H9 (cell line): Measurements from ENCODE around the gene RAD17. TPM values are rescaled to one million over a fixed set of nuclear protein-coding genes. Genes with fewer than 3 reads are reported as not detected.

Experiments
- DNase-seq: peaks from one replicate; pipeline ENCODE4 v3.0.0-alpha.2; 2017
- H2AFZ ChIP-seq: one replicate; pipeline ENCODE4 v1.6.1; 2013; ENCODE audit warnings: mild to moderate bottlenecking, low read length, control low read depth, moderate library complexity
- H2AK5ac ChIP-seq: 2 replicates; pipeline ENCODE4 v1.6.1; 2013; ENCODE audit warnings: low read length, control low read depth, mixed read lengths; ENCODE audit not compliant: insufficient read length
- H2BK120ac ChIP-seq: one replicate; pipeline ENCODE4 v1.6.1; 2013; ENCODE audit warnings: low read depth, mild to moderate bottlenecking, low read length, control low read depth, inconsistent platforms; ENCODE audit not compliant: poor library complexity, severe bottlenecking
- H2BK12ac ChIP-seq: 2 replicates; pipeline ENCODE4 v1.6.1; 2013; ENCODE audit warnings: low read length, control low read depth, mixed read lengths, low read depth; ENCODE audit not compliant: insufficient read length
- H2BK15ac ChIP-seq: 2 replicates; pipeline ENCODE4 v1.6.1; 2013; ENCODE audit warnings: low read depth, low read length, control low read depth
- H2BK20ac ChIP-seq: one replicate; pipeline ENCODE4 v1.6.1; 2013; ENCODE audit warnings: low read depth, mild to moderate bottlenecking, low read length, control low read depth, inconsistent platforms; ENCODE audit not compliant: poor library complexity, severe bottlenecking
- H2BK5ac ChIP-seq: 2 replicates; pipeline ENCODE4 v1.6.1; 2013; ENCODE audit warnings: low read length, control low read depth, mixed read lengths; ENCODE audit not compliant: insufficient read length
- H3K14ac ChIP-seq: 2 replicates; pipeline ENCODE4 v1.6.1; 2013; ENCODE audit warnings: low read length, control low read depth; ENCODE audit not compliant: insufficient read depth
- H3K18ac ChIP-seq: 2 replicates; pipeline ENCODE4 v1.6.1; 2013; ENCODE audit warnings: low read depth, mild to moderate bottlenecking, mixed read lengths, low read length, control low read depth; ENCODE audit not compliant: insufficient read length
- H3K23ac ChIP-seq: 2 replicates; pipeline ENCODE4 v1.6.1; 2013; ENCODE audit warnings: low read length, control low read depth, mixed read lengths, low read depth; ENCODE audit not compliant: insufficient read length
- H3K23me2 ChIP-seq: 2 replicates; pipeline ENCODE4 v1.6.1; 2013; ENCODE audit warnings: low read depth, mild to moderate bottlenecking, mixed read lengths, low read length, control low read depth; ENCODE audit not compliant: insufficient read length, poor library complexity, severe bottlenecking
- H3K27ac ChIP-seq: 2 replicates; pipeline ENCODE4 v1.5.1; 2013; ENCODE audit warnings: low read length, control low read depth, mixed read lengths, low read depth; ENCODE audit not compliant: insufficient read length
- H3K27me3 ChIP-seq: 2 replicates; pipeline ENCODE4 v1.6.1; 2013; ENCODE audit warnings: low read length, control low read depth, inconsistent platforms; ENCODE audit not compliant: insufficient read depth
- H3K4ac ChIP-seq: 2 replicates; pipeline ENCODE4 v1.6.1; 2013; ENCODE audit warnings: low read depth, mild to moderate bottlenecking, control low read depth, inconsistent platforms, low read length, moderate library complexity
- H3K4me1 ChIP-seq: 2 replicates; pipeline ENCODE4 v1.6.1; 2013; ENCODE audit warnings: low read length, control low read depth, inconsistent platforms; ENCODE audit not compliant: insufficient read depth
- H3K4me2 ChIP-seq: 2 replicates; pipeline ENCODE4 v1.6.1; 2013; ENCODE audit warnings: low read length, control low read depth, mixed read lengths; ENCODE audit not compliant: insufficient read length, insufficient read depth
- H3K56ac ChIP-seq: 2 replicates; pipeline ENCODE4 v1.6.1; 2013; ENCODE audit warnings: low read depth, mild to moderate bottlenecking, mixed read lengths, low read length, control low read depth; ENCODE audit not compliant: insufficient read length
- H3K79me1 ChIP-seq: 2 replicates; pipeline ENCODE4 v1.6.1; 2013; ENCODE audit warnings: low read depth, mild to moderate bottlenecking, moderate library complexity, low read length, control low read depth, inconsistent platforms; ENCODE audit not compliant: insufficient read depth, poor library complexity, severe bottlenecking
- H3K79me2 ChIP-seq: 2 replicates; pipeline ENCODE4 v1.6.1; 2013; ENCODE audit warnings: low read length, control low read depth, inconsistent platforms; ENCODE audit not compliant: insufficient read depth
- H3K9ac ChIP-seq: 2 replicates; pipeline ENCODE4 v1.6.1; 2013; ENCODE audit warnings: low read length, control low read depth, mixed read lengths; ENCODE audit not compliant: insufficient read length; ENCODE audit errors: extremely low read depth
- H3K9me3 ChIP-seq: one replicate; pipeline ENCODE4 v1.6.1; 2013; ENCODE audit warnings: low read depth, low read length, inconsistent platforms; ENCODE audit not compliant: control insufficient read depth
- H3T11ph ChIP-seq: one replicate; pipeline ENCODE4 v1.6.1; 2013; ENCODE audit warnings: mild to moderate bottlenecking, low read length, control low read depth, inconsistent platforms
- H4K20me1 ChIP-seq: one replicate; pipeline ENCODE4 v1.6.1; 2013; ENCODE audit not compliant: control insufficient read depth, insufficient read length, insufficient read depth
- H4K5ac ChIP-seq: 2 replicates; pipeline ENCODE4 v1.6.1; 2013; ENCODE audit warnings: low read depth, mild to moderate bottlenecking, mixed read lengths, low read length, control low read depth; ENCODE audit not compliant: insufficient read length
- H4K8ac ChIP-seq: replicated peaks from 2 replicates; pipeline ENCODE4 v1.6.1; 2013; ENCODE audit warnings: low read length, control low read depth, mixed read lengths, low read depth; ENCODE audit not compliant: insufficient read length
- H4K91ac ChIP-seq: 2 replicates; pipeline ENCODE4 v1.6.1; 2013; ENCODE audit warnings: low read depth, mild to moderate bottlenecking, moderate library complexity, mixed read lengths, low read length, control low read depth; ENCODE audit not compliant: insufficient read length
- H3K27ac Mint-ChIP-seq, 3 experiments: 2 replicates in 2 of 3; 3 replicates in 1 of 3; pipeline ENCODE4 v1.8.0; 2020 to 2021; ENCODE audit warnings: mixed read lengths in 3 of 3, mild to moderate bottlenecking in 1 of 3, moderate library complexity in 1 of 3
- H3K27me3 Mint-ChIP-seq: 2 replicates; pipeline ENCODE4 v1.8.0; 2021; ENCODE audit warnings: low read depth, mild to moderate bottlenecking, moderate library complexity, mixed read lengths
- H3K36me3 Mint-ChIP-seq, 3 experiments: 2 replicates in 2 of 3; 3 replicates in 1 of 3; pipeline ENCODE4 v1.8.0; 2020 to 2021; ENCODE audit warnings: low read depth in 3 of 3, mixed read lengths in 3 of 3; ENCODE audit not compliant: insufficient read depth in 1 of 3
- H3K4me1 Mint-ChIP-seq, 2 experiments: 2 replicates each; pipeline ENCODE4 v1.8.0; 2020; ENCODE audit warnings: mixed read lengths in 2 of 2
- H3K4me3 Mint-ChIP-seq, 2 experiments: 2 replicates in 1 of 2; 3 replicates in 1 of 2; pipeline ENCODE4 v1.8.0; 2020 to 2021; ENCODE audit warnings: mild to moderate bottlenecking in 2 of 2, mixed read lengths in 2 of 2, moderate library complexity in 1 of 2
- H3K9me3 Mint-ChIP-seq, 2 experiments: 2 replicates in 1 of 2; 3 replicates in 1 of 2; pipeline ENCODE4 v1.8.0; 2020; ENCODE audit warnings: mild to moderate bottlenecking in 2 of 2, mixed read lengths in 2 of 2, moderate library complexity in 1 of 2
- WGBS: extraction: QIAGEN DNeasy Blood & Tissue Kit; methylation state at CpG from one replicate; pipeline ENCODE4 v1.1.7; 2013; ENCODE audit warnings: missing lambda C conversion rate, low lambda C conversion rate, mixed read lengths; ENCODE audit not compliant: insufficient read length; ENCODE audit errors: extremely low coverage; 5-methylcytosine and 5-hydroxymethylcytosine counted together
- total RNA-seq: library from RNA; stranded (reverse); gene quantifications from 2 replicates; pipeline ENCODE4 v1.2.1, GENCODE V29; 2021
- TF ChIP-seq, protein P1 (sequence below): fragments of 200-600 bp; sonication (generic); conservative IDR thresholded peaks from 3 replicates; pipeline ENCODE4 v1.8.0; 2021; ENCODE audit warnings: antibody characterized with exemption, mild to moderate bottlenecking

Gene RAD17
- total RNA-seq, 1 experiment from 2014 or later, result 31.9 TPM

DNA sequence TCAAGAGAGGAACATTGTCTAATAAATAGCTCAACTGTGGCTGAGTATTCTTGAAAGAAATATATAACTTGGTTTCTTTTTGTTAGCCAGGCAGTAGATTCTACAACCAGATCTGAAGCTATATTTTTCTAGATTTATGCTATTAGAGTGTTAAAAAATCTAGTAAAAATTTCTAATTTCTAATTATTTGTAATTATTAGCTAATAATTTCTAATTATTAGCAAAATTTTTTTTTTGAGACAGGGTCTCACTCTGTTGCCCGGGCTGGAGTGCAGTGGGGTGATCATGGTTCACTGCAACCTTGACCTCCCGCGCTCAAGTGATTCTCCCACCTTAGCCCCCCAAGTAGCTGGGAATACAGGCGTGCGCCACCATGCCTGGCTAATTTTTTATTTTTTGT, 2.8 kb downstream of the RAD17 start:
- no peak overlapping the region for H2BK15ac ChIP-seq
- H3K9me3 ChIP-seq, result no peaks in the 10 kb centered on the region
- H2BK5ac ChIP-seq, result no peak overlapping the region
- no peak overlapping the region for H3K18ac ChIP-seq
- H3K4ac ChIP-seq, result no peak overlapping the region
- H3K27me3 Mint-ChIP-seq, result no peaks in the 10 kb centered on the region
- H3K4me1 Mint-ChIP-seq, result peaks cover 10 to 15% of the 10 kb centered on the region in 2 experiments
- H3K9ac ChIP-seq, result no peak overlapping the region
- no peak overlapping the region for H4K5ac ChIP-seq
- H3K56ac ChIP-seq, result no peak overlapping the region
- H2AFZ ChIP-seq, result no peak overlapping the region
- peaks cover 3% of the 10 kb centered on the region for H4K20me1 ChIP-seq
- H3K27ac Mint-ChIP-seq, result no peak overlapping the region
- no peak overlapping the region for H2AK5ac ChIP-seq
- no peak overlapping the region for H2BK20ac ChIP-seq
- H3K4me3 Mint-ChIP-seq, result no peak overlapping the region; a peak in 1 of 5 replicates
- H3K79me2 ChIP-seq, result peaks cover 17% of the 10 kb centered on the region; the same call in 1 of the 2 replicates
- no peak overlapping the region for H3K27ac ChIP-seq
- H4K8ac ChIP-seq, result no peak overlapping the region
- no peaks in the 10 kb centered on the region for H3K4me1 ChIP-seq
- no peaks in the 10 kb centered on the region for H3K79me1 ChIP-seq
- H3K9me3 Mint-ChIP-seq, result no peaks in the 10 kb centered on the region
- H3T11ph ChIP-seq, result no peak overlapping the region
- WGBS, result no CpG with 5 or more reads among the region's 5 CpGs
- H2BK120ac ChIP-seq, result no peak overlapping the region
- no peak for DNase-seq
- H3K4me2 ChIP-seq, result no peak overlapping the region
- H3K14ac ChIP-seq, result no peak overlapping the region
- H2BK12ac ChIP-seq, result no peak overlapping the region
- no peaks in the 10 kb centered on the region; the same call in 1 of the 2 replicates for H3K27me3 ChIP-seq
- no peak overlapping the region for H3K23ac ChIP-seq
- H3K23me2 ChIP-seq, result peaks cover 2% of the 10 kb centered on the region
- TF ChIP-seq, protein P1, sequence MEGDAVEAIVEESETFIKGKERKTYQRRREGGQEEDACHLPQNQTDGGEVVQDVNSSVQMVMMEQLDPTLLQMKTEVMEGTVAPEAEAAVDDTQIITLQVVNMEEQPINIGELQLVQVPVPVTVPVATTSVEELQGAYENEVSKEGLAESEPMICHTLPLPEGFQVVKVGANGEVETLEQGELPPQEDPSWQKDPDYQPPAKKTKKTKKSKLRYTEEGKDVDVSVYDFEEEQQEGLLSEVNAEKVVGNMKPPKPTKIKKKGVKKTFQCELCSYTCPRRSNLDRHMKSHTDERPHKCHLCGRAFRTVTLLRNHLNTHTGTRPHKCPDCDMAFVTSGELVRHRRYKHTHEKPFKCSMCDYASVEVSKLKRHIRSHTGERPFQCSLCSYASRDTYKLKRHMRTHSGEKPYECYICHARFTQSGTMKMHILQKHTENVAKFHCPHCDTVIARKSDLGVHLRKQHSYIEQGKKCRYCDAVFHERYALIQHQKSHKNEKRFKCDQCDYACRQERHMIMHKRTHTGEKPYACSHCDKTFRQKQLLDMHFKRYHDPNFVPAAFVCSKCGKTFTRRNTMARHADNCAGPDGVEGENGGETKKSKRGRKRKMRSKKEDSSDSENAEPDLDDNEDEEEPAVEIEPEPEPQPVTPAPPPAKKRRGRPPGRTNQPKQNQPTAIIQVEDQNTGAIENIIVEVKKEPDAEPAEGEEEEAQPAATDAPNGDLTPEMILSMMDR, result no peak
- no peak overlapping the region for H4K91ac ChIP-seq
- H3K36me3 Mint-ChIP-seq, result peaks cover 2 to 32% (median 29%) of the 10 kb centered on the region in 3 experiments; a peak in 6 of 7 replicates
